T-helper 2 cell treated with Interferon-gamma antibody and Interleukin-4, amounts not matched to agents 5 μg/mL and 100 μg/mL, for 36 hours (primary cell): ENCODE results near the gene MYO7A.
A peak's percentile ranks its signal among the peaks of the same experiment; 100 is the strongest.

Source experiments
- DNase-seq: peaks from one replicate; pipeline ENCODE4 v3.0.0; 2021; ENCODE audit warnings: low spot score
- H3K27ac Mint-ChIP-seq: one replicate; pipeline ENCODE4 v1.8.0; 2021; ENCODE audit warnings: mild to moderate bottlenecking, mixed read lengths
- H3K27me3 Mint-ChIP-seq: one replicate; pipeline ENCODE4 v1.8.0; 2021; ENCODE audit warnings: low read depth, mixed read lengths
- H3K36me3 Mint-ChIP-seq: one replicate; pipeline ENCODE4 v1.8.0; 2021; ENCODE audit warnings: low read depth, mixed read lengths
- H3K4me1 Mint-ChIP-seq: one replicate; pipeline ENCODE4 v1.8.0; 2021; ENCODE audit warnings: low read depth, mixed read lengths
- H3K4me3 Mint-ChIP-seq: one replicate; pipeline ENCODE4 v1.8.0; 2022; ENCODE audit warnings: mild to moderate bottlenecking, moderate library complexity, mixed read lengths
- H3K9me3 Mint-ChIP-seq: one replicate; pipeline ENCODE4 v1.8.0; 2021; ENCODE audit warnings: mixed read lengths

MYO7A gene

GRCh38 chr11:77124041-77124440, 4.0 kb upstream of the MYO7A start:
- H3K4me3 Mint-ChIP-seq, result no peak overlapping the region
- DNase-seq, result no peak
- no peaks in the 10 kb centered on the region for H3K9me3 Mint-ChIP-seq
- no peaks in the 10 kb centered on the region for H3K36me3 Mint-ChIP-seq
- H3K4me1 Mint-ChIP-seq, result peaks cover 10% of the 10 kb centered on the region
- no peak overlapping the region for H3K27ac Mint-ChIP-seq
- H3K27me3 Mint-ChIP-seq, result peaks cover 5% of the 10 kb centered on the region

GRCh38 chr11:77124488-77124887, 3.6 kb upstream of the MYO7A start:
- peaks cover 10% of the 10 kb centered on the region for H3K4me1 Mint-ChIP-seq
- no peaks in the 10 kb centered on the region for H3K9me3 Mint-ChIP-seq
- peaks cover 5% of the 10 kb centered on the region for H3K27me3 Mint-ChIP-seq
- H3K27ac Mint-ChIP-seq, result no peak overlapping the region
- H3K4me3 Mint-ChIP-seq, result no peak overlapping the region
- no peaks in the 10 kb centered on the region for H3K36me3 Mint-ChIP-seq
- no peak for DNase-seq

GRCh38 chr11:77125191-77125590, 2.9 kb upstream of the MYO7A start:
- no peak for DNase-seq
- Mint-ChIP-seq H3K4me3 (no peak overlapping the region), H3K9me3 (no peaks in the 10 kb centered on the region), H3K4me1 (peaks cover 10% of the 10 kb centered on the region), H3K27me3 (peaks cover 5% of the 10 kb centered on the region), H3K27ac (no peak overlapping the region), H3K36me3 (no peaks in the 10 kb centered on the region)

- DNase-seq, result no peak
Measured at GRCh38 chr11:77125695-77126094, 2.4 kb upstream of the MYO7A start.

GRCh38 chr11:77126156-77126775, 1.8 kb upstream of the MYO7A start:
- Mint-ChIP-seq H3K27me3 (peaks cover 5% of the 10 kb centered on the region), H3K4me3 (peak overlapping the region; percentile 38), H3K27ac (peak overlapping the region; percentile 20)

More at GRCh38 chr11:77125695-77126094, 2.4 kb upstream of the MYO7A start:
- Mint-ChIP-seq H3K4me1 (peaks cover 10% of the 10 kb centered on the region), H3K36me3 (no peaks in the 10 kb centered on the region), H3K9me3 (no peaks in the 10 kb centered on the region), H3K27me3 (peaks cover 5% of the 10 kb centered on the region), H3K27ac (no peak overlapping the region), H3K4me3 (no peak overlapping the region)

GRCh38 chr11:77126861-77127234, 1.2 kb upstream of the MYO7A start:
- Mint-ChIP-seq H3K27ac (no peak overlapping the region), H3K4me3 (peak overlapping the region; percentile 70), H3K27me3 (peaks cover 5% of the 10 kb centered on the region), H3K9me3 (no peaks in the 10 kb centered on the region), H3K4me1 (peaks cover 8% of the 10 kb centered on the region), H3K36me3 (no peaks in the 10 kb centered on the region)
- no peak for DNase-seq

More at GRCh38 chr11:77126156-77126775, 1.8 kb upstream of the MYO7A start:
- no peak for DNase-seq
- Mint-ChIP-seq H3K9me3 (no peaks in the 10 kb centered on the region), H3K4me1 (peaks cover 8% of the 10 kb centered on the region), H3K36me3 (no peaks in the 10 kb centered on the region)

GRCh38 chr11:77127235-77127911, 673 bp upstream of the MYO7A start:
- Mint-ChIP-seq H3K4me3 (peak overlapping the region; percentile 70), H3K36me3 (no peaks in the 10 kb centered on the region), H3K27ac (no peak overlapping the region), H3K27me3 (peaks cover 5% of the 10 kb centered on the region), H3K9me3 (no peaks in the 10 kb centered on the region), H3K4me1 (peaks cover 8% of the 10 kb centered on the region)
- peak; percentile 50 for DNase-seq

- Mint-ChIP-seq H3K4me1 (peaks cover 8% of the 10 kb centered on the region), H3K36me3 (no peaks in the 10 kb centered on the region), H3K4me3 (no peak overlapping the region), H3K27ac (no peak overlapping the region), H3K27me3 (peaks cover 5% of the 10 kb centered on the region), H3K9me3 (no peaks in the 10 kb centered on the region)
- DNase-seq, result no peak
Measured at GRCh38 chr11:77129069-77129841, 1.2 kb downstream of the MYO7A start.

- Mint-ChIP-seq H3K4me3 (no peak overlapping the region), H3K27ac (no peak overlapping the region)
- no peak for DNase-seq
Measured at GRCh38 chr11:77129842-77130756, 2.1 kb downstream of the MYO7A start.

GRCh38 chr11:77130763-77131513, 2.9 kb downstream of the MYO7A start:
- Mint-ChIP-seq H3K27ac (no peak overlapping the region), H3K27me3 (peaks cover 5% of the 10 kb centered on the region), H3K9me3 (no peaks in the 10 kb centered on the region), H3K36me3 (no peaks in the 10 kb centered on the region), H3K4me1 (peaks cover 13% of the 10 kb centered on the region), H3K4me3 (no peak overlapping the region)
- DNase-seq, result no peak

More at GRCh38 chr11:77129842-77130756, 2.1 kb downstream of the MYO7A start:
- no peaks in the 10 kb centered on the region for H3K36me3 Mint-ChIP-seq
- H3K9me3 Mint-ChIP-seq, result no peaks in the 10 kb centered on the region
- peaks cover 8% of the 10 kb centered on the region for H3K4me1 Mint-ChIP-seq
- peaks cover 5% of the 10 kb centered on the region for H3K27me3 Mint-ChIP-seq

- no peak overlapping the region for H3K27ac Mint-ChIP-seq
- H3K4me1 Mint-ChIP-seq, result peaks cover 17% of the 10 kb centered on the region
- H3K27me3 Mint-ChIP-seq, result peaks cover 9% of the 10 kb centered on the region
- H3K4me3 Mint-ChIP-seq, result no peak overlapping the region
- no peak for DNase-seq
- H3K9me3 Mint-ChIP-seq, result no peaks in the 10 kb centered on the region
- H3K36me3 Mint-ChIP-seq, result no peaks in the 10 kb centered on the region
Measured at GRCh38 chr11:77131560-77131959, 3.5 kb downstream of the MYO7A start.

GRCh38 chr11:77135069-77135468, 7.0 kb downstream of the MYO7A start:
- Mint-ChIP-seq H3K36me3 (no peaks in the 10 kb centered on the region), H3K27ac (no peak overlapping the region), H3K4me3 (no peak overlapping the region), H3K9me3 (no peaks in the 10 kb centered on the region), H3K4me1 (peaks cover 14% of the 10 kb centered on the region), H3K27me3 (peaks cover 27% of the 10 kb centered on the region)
- no peak for DNase-seq

GRCh38 chr11:77136074-77136473, 8.0 kb downstream of the MYO7A start:
- peaks cover 27% of the 10 kb centered on the region for H3K27me3 Mint-ChIP-seq

More at GRCh38 chr11:77136074-77136473, 8.0 kb downstream of the MYO7A start:
- no peak overlapping the region for H3K4me3 Mint-ChIP-seq
- H3K4me1 Mint-ChIP-seq, result peaks cover 14% of the 10 kb centered on the region
- no peaks in the 10 kb centered on the region for H3K36me3 Mint-ChIP-seq
- H3K27ac Mint-ChIP-seq, result no peak overlapping the region
- H3K9me3 Mint-ChIP-seq, result no peaks in the 10 kb centered on the region
- no peak for DNase-seq
